Stimulated activated naive CD4-positive, alpha-beta T cell treated with Interleukin-2 at 50 U/mL for 16 hours (primary cell): ENCODE measurements around the gene RAD18.

ENCODE experiments used
- DNase-seq: peaks from one replicate; lab custom pipeline; 2025; lab: John Stamatoyannopoulos, UW

Gene RAD18

GRCh38 chr3:8964436-8965370 lies 1.4 kb upstream of the RAD18 start:
- no peak for DNase-seq

- no peak for DNase-seq
These were observed 928 bp downstream of the RAD18 start for GRCh38 chr3:8962226-8962861.

- DNase-seq, result no peak
These were observed 3.6 kb downstream of the RAD18 start for GRCh38 chr3:8959668-8960067.

- DNase-seq, result no peak
These were observed 8.1 kb downstream of the RAD18 start for GRCh38 chr3:8954938-8955763.

- DNase-seq, result no peak
These were observed 10.0 kb downstream of the RAD18 start for GRCh38 chr3:8953313-8953712.

GRCh38 chr3:8952130-8952529 lies 11.1 kb downstream of the RAD18 start:
- no peak for DNase-seq

GRCh38 chr3:8945890-8946600 lies 17.2 kb downstream of the RAD18 start:
- no peak for DNase-seq

GRCh38 chr3:8942746-8943488 lies 20.4 kb downstream of the RAD18 start:
- DNase-seq, result no peak

GRCh38 chr3:8942115-8942514 lies 21.2 kb downstream of the RAD18 start:
- DNase-seq, result no peak

GRCh38 chr3:8938021-8938420 lies 25.3 kb downstream of the RAD18 start:
- no peak for DNase-seq

- DNase-seq, result no peak
These were observed 25.9 kb downstream of the RAD18 start for GRCh38 chr3:8937064-8938020.

- no peak for DNase-seq
These were observed 30.8 kb downstream of the RAD18 start for GRCh38 chr3:8932507-8932906.

GRCh38 chr3:8931342-8931741 lies 31.9 kb downstream of the RAD18 start:
- DNase-seq, result no peak

- DNase-seq, result no peak
These were observed 33.4 kb downstream of the RAD18 start for GRCh38 chr3:8929860-8930259.

- DNase-seq, result no peak
These were observed 48.8 kb downstream of the RAD18 start for GRCh38 chr3:8914491-8914890.

- DNase-seq, result no peak
These were observed 51.5 kb downstream of the RAD18 start for GRCh38 chr3:8911781-8912180.

GRCh38 chr3:8909160-8909559 lies 54.1 kb downstream of the RAD18 start:
- no peak for DNase-seq

GRCh38 chr3:8903191-8903590 lies 60.1 kb downstream of the RAD18 start:
- no peak for DNase-seq

GRCh38 chr3:8900869-8901268 lies 62.4 kb downstream of the RAD18 start:
- DNase-seq, result no peak

- DNase-seq, result no peak
These were observed 63.3 kb downstream of the RAD18 start for GRCh38 chr3:8899876-8900460.
